Progenitor cell of endocrine pancreas (in vitro differentiated cells): Measurements from ENCODE around the gene ROBO2. TPM values are rescaled to one million over a fixed set of nuclear protein-coding genes. Genes with fewer than 3 reads are reported as not detected.
A peak's percentile ranks its signal among the peaks of the same experiment; 100 is the strongest.

Experiments
- DNase-seq: peaks from one replicate; pipeline ENCODE4 v3.0.0; 2021; ENCODE audit warnings: low spot score; ENCODE audit not compliant: unreplicated experiment
- H3K27ac Mint-ChIP-seq: 2 replicates; pipeline ENCODE4 v1.8.0; 2021; ENCODE audit warnings: mild to moderate bottlenecking, moderate library complexity, mixed read lengths
- H3K27me3 Mint-ChIP-seq: 2 replicates; pipeline ENCODE4 v1.8.0; 2021; ENCODE audit warnings: mixed read lengths
- H3K36me3 Mint-ChIP-seq: 2 replicates; pipeline ENCODE4 v1.8.0; 2022; ENCODE audit warnings: mixed read lengths; ENCODE audit not compliant: insufficient read depth
- H3K4me1 Mint-ChIP-seq: 2 replicates; pipeline ENCODE4 v1.8.0; 2021; ENCODE audit warnings: low read depth, mixed read lengths
- H3K4me3 Mint-ChIP-seq: 2 replicates; pipeline ENCODE4 v1.8.0; 2021; ENCODE audit warnings: low read depth, mild to moderate bottlenecking, moderate library complexity, mixed read lengths
- H3K9me3 Mint-ChIP-seq: 2 replicates; pipeline ENCODE4 v1.8.0; 2021; ENCODE audit warnings: low read depth, mixed read lengths
- total RNA-seq: library from RNA; stranded (reverse); gene quantifications from 2 replicates; pipeline ENCODE4 v1.2.1, GENCODE V29; 2021
- TF ChIP-seq, protein P1 (sequence below): fragments of 200-600 bp; sonication (generic); IDR thresholded peaks from one replicate; pipeline ENCODE4 v1.5.0; 2021; ENCODE audit warnings: antibody characterized with exemption, mild to moderate bottlenecking; ENCODE audit not compliant: unreplicated experiment

ROBO2 gene
- total RNA-seq, 1 donor from 2014 or later = 75.2 TPM

DNA sequence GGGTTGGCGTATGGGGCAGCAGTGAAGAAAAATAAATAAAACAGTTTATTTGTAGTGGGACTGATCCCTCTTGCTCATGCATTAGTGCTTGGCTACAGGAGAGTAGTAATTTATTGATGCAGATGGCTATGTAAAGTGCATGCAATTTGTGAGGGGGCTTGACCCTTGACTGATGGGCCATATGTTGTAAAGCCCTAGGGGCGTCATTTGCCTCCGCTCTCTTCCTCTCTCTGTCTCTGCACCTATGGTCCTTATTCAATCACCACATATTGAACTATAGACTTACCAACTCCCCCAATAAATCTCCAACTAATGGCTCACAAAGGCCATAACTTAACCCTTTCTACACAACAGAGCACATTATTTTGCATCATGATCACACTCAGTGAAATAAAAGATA lies 227.7 kb downstream of the ROBO2 start:
- Mint-ChIP-seq H3K9me3 (peaks cover 3% of the 10 kb centered on the region), H3K4me3 (no peak overlapping the region), H3K27ac (no peak overlapping the region), H3K36me3 (peaks cover 1% of the 10 kb centered on the region), H3K4me1 (no peaks in the 10 kb centered on the region), H3K27me3 (no peaks in the 10 kb centered on the region)
- TF ChIP-seq, protein P1, sequence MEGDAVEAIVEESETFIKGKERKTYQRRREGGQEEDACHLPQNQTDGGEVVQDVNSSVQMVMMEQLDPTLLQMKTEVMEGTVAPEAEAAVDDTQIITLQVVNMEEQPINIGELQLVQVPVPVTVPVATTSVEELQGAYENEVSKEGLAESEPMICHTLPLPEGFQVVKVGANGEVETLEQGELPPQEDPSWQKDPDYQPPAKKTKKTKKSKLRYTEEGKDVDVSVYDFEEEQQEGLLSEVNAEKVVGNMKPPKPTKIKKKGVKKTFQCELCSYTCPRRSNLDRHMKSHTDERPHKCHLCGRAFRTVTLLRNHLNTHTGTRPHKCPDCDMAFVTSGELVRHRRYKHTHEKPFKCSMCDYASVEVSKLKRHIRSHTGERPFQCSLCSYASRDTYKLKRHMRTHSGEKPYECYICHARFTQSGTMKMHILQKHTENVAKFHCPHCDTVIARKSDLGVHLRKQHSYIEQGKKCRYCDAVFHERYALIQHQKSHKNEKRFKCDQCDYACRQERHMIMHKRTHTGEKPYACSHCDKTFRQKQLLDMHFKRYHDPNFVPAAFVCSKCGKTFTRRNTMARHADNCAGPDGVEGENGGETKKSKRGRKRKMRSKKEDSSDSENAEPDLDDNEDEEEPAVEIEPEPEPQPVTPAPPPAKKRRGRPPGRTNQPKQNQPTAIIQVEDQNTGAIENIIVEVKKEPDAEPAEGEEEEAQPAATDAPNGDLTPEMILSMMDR = no peak
- DNase-seq = no peak

DNA sequence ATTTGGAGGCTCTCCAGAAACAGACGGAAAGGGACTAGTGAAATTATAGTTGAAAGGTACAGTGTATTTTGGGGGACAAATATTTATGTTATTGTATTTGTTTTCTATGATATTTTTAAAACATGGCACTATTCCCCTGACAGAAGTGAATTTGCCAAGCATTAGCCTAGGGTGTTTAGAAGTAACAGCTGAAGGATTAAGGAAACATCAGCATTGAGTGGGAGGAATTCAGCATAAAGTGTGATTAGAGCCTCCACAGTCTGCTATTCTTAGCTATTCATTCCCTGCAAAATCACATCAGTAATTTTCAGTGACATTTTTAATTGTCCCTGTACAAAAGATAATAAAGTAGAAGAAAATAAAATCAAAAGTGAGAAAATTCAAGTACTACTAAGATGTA lies 231.4 kb downstream of the ROBO2 start:
- no peak overlapping the region for H3K4me3 Mint-ChIP-seq
- no peaks in the 10 kb centered on the region for H3K4me1 Mint-ChIP-seq
- no peaks in the 10 kb centered on the region for H3K27me3 Mint-ChIP-seq
- DNase-seq = no peak
- peaks cover 1% of the 10 kb centered on the region for H3K36me3 Mint-ChIP-seq
- no peak overlapping the region for H3K27ac Mint-ChIP-seq
- H3K9me3 Mint-ChIP-seq = no peaks in the 10 kb centered on the region
- TF ChIP-seq, protein P1 = no peak

DNA sequence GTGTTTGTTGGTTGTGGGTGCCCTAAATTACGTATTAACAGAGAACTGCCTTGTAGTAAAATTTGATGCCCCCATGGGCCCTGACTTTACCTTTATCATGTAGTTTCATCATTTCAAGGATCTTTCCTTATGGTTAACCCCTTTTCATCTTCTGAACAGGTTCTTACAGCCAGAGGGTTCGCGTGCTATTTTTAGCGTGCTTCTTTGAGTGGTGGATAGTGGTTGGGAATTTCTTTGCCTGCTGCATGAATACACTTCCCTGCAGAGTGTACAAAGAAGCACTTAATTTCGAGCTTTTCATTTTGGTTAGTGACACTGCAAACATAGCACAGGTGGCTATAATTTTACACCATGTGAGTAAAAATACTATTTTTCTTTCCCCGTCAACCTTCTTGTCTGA lies 231.8 kb downstream of the ROBO2 start:
- H3K27ac Mint-ChIP-seq = peak overlapping the region; percentile 22
- DNase-seq = no peak
- H3K4me1 Mint-ChIP-seq = no peaks in the 10 kb centered on the region
- H3K27me3 Mint-ChIP-seq = no peaks in the 10 kb centered on the region
- H3K9me3 Mint-ChIP-seq = no peaks in the 10 kb centered on the region
- no peak overlapping the region for H3K4me3 Mint-ChIP-seq
- TF ChIP-seq, protein P1 = no peak
- peaks cover 3% of the 10 kb centered on the region for H3K36me3 Mint-ChIP-seq

DNA sequence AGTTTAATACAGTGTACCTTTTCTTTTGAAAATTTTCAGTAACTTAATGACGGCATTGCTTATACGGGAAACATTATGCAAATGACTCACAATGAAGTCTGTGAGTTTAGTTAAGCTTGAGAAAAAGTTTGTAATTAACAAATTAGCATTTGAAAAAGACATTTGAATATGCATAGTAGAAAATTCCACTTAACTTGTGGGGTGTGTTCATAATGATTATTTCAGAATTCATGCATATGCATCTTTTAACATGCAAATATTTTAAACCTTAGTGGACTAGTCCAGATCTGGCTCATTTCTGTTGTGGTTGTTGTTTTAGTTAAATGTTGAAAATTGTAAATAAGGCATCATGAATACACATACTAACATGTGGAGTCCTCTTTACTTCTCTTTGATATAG lies 239.4 kb downstream of the ROBO2 start:
- H3K36me3 Mint-ChIP-seq = peaks cover 6% of the 10 kb centered on the region
- no peaks in the 10 kb centered on the region for H3K4me1 Mint-ChIP-seq
- no peak overlapping the region for H3K27ac Mint-ChIP-seq
- peaks cover 7% of the 10 kb centered on the region for H3K9me3 Mint-ChIP-seq
- no peaks in the 10 kb centered on the region for H3K27me3 Mint-ChIP-seq
- DNase-seq = no peak
- TF ChIP-seq, protein P1 = no peak
- no peak overlapping the region for H3K4me3 Mint-ChIP-seq

DNA sequence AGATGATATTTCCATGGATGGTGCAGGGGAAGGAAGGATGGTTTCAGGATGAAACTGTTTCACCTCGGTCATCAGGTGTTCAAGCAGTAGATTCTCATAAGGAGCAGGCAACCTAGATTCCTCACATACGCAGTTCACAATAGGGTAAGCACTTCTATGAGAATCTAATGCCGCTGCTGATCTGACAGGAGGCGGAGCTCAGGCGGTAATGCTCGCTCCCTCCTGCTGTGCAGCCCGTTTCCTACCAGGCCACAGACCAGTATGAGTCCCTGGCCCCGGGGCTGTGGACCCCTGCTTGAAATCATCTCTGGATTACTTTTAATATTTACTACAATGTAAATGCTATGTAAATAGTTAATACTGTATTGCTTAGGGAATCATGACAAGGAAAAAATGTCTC lies 241.8 kb downstream of the ROBO2 start:
- no peak for DNase-seq
- peaks cover 7% of the 10 kb centered on the region for H3K9me3 Mint-ChIP-seq
- TF ChIP-seq, protein P1 = no peak
- no peak overlapping the region for H3K27ac Mint-ChIP-seq
- peaks cover 4% of the 10 kb centered on the region for H3K36me3 Mint-ChIP-seq
- H3K4me3 Mint-ChIP-seq = no peak overlapping the region
- H3K27me3 Mint-ChIP-seq = no peaks in the 10 kb centered on the region
- H3K4me1 Mint-ChIP-seq = no peaks in the 10 kb centered on the region
